CD14-positive monocyte (primary cell): ENCODE measurements around the gene GAD2. TPM values are rescaled to one million over a fixed set of nuclear protein-coding genes. Genes with fewer than 3 reads are reported as not detected.

Source experiments
- DNase-seq, 3 donors: peaks; one replicate each; pipeline ENCODE4 v3.0.0-alpha.2; 2011 to 2022
- H2AFZ ChIP-seq: 2 replicates; pipeline ENCODE4 v1.6.0; 2012; ENCODE audit warnings: mild to moderate bottlenecking, low read depth, low read length, inconsistent platforms; ENCODE audit not compliant: insufficient read depth, poor library complexity, severe bottlenecking
- H3K27ac ChIP-seq, 2 donors: 1 replicate in 1 of 2; 2 replicates in 1 of 2; pipeline ENCODE4 v1.5.1; 2012 to 2013; ENCODE audit warnings: low read length in 2 of 2, control low read depth in 1 of 2, inconsistent platforms in 1 of 2, low read depth in 1 of 2, mild to moderate bottlenecking in 1 of 2
- H3K27me3 ChIP-seq, 2 donors: one replicate each; pipeline versions ENCODE4 v1.6.0 to v1.6.1; 2011 to 2013; ENCODE audit warnings: low read length in 2 of 2; ENCODE audit not compliant: control insufficient read depth in 2 of 2, insufficient read depth in 2 of 2
- H3K36me3 ChIP-seq, 2 donors: replicated peaks in 1 of 2; 1 replicate in 1 of 2; 2 replicates in 1 of 2; pipeline versions ENCODE4 v1.5.1 to v1.6.1; 2012 to 2013; ENCODE audit warnings: low read length in 2 of 2, control low read depth in 1 of 2, inconsistent platforms in 1 of 2, mild to moderate bottlenecking in 1 of 2; ENCODE audit not compliant: insufficient read depth in 2 of 2, control insufficient read depth in 1 of 2
- H3K4me1 ChIP-seq, 2 donors: 1 replicate in 1 of 2; 2 replicates in 1 of 2; pipeline versions ENCODE4 v1.5.1 to v1.6.1; 2012 to 2013; ENCODE audit warnings: low read length in 2 of 2, control low read depth in 1 of 2, inconsistent platforms in 1 of 2, mild to moderate bottlenecking in 1 of 2, moderate library complexity in 1 of 2; ENCODE audit not compliant: insufficient read depth in 2 of 2, control insufficient read depth in 1 of 2
- H3K4me2 ChIP-seq: replicated peaks from 2 replicates; pipeline ENCODE3; 2012; ENCODE audit warnings: low read length, moderate library complexity, mild to moderate bottlenecking; ENCODE audit not compliant: poor library complexity, severe bottlenecking; ENCODE audit errors: extremely low read depth
- H3K4me3 ChIP-seq, 3 experiments: fragments of 200-600 bp in 1 of 3; sonication (generic) in 1 of 3; replicated peaks in 1 of 3; 1 replicate in 2 of 3; 2 replicates in 1 of 3; pipeline ENCODE4 v1.5.1; 2011 to 2013; ENCODE audit warnings: low read length in 3 of 3, mild to moderate bottlenecking in 3 of 3, control low read depth in 2 of 3, low read depth in 2 of 3, inconsistent platforms in 1 of 3, moderate library complexity in 1 of 3
- H3K79me2 ChIP-seq: 2 replicates; pipeline ENCODE4 v1.6.0; 2012; ENCODE audit warnings: mild to moderate bottlenecking, control low read depth, inconsistent platforms, low read length, moderate library complexity; ENCODE audit not compliant: insufficient read depth
- H3K9ac ChIP-seq: 2 replicates; pipeline ENCODE4 v1.6.0; 2017; ENCODE audit warnings: low read length, mild to moderate bottlenecking; ENCODE audit not compliant: insufficient read depth, poor library complexity, severe bottlenecking
- H3K9me3 ChIP-seq, 2 donors: replicated peaks in 1 of 2; 1 replicate in 1 of 2; 2 replicates in 1 of 2; pipeline versions ENCODE4 v1.5.1 to v1.6.1; 2012 to 2013; ENCODE audit warnings: low read length in 2 of 2, control low read depth in 1 of 2; ENCODE audit not compliant: control insufficient read depth in 1 of 2, insufficient read depth in 1 of 2
- H4K20me1 ChIP-seq: 2 replicates; pipeline ENCODE4 v1.6.0; 2012; ENCODE audit warnings: mild to moderate bottlenecking, low read length, control low read depth, moderate library complexity; ENCODE audit not compliant: insufficient read depth
- H3K27ac Mint-ChIP-seq, 7 donors: one replicate each; pipeline ENCODE4 v1.8.0; 2020; ENCODE audit warnings: mild to moderate bottlenecking in 7 of 7, mixed read lengths in 7 of 7, moderate library complexity in 6 of 7, inconsistent platforms in 2 of 7
- H3K27me3 Mint-ChIP-seq, 3 donors: one replicate each; pipeline ENCODE4 v1.8.0; 2021 to 2022; ENCODE audit warnings: low read depth in 3 of 3, mild to moderate bottlenecking in 3 of 3, mixed read lengths in 3 of 3, moderate library complexity in 3 of 3, inconsistent platforms in 1 of 3
- H3K36me3 Mint-ChIP-seq, 2 donors: one replicate each; pipeline ENCODE4 v1.8.0; 2020; ENCODE audit warnings: mixed read lengths in 2 of 2, inconsistent platforms in 1 of 2, mild to moderate bottlenecking in 1 of 2
- H3K4me1 Mint-ChIP-seq: one replicate; pipeline ENCODE4 v1.8.0; 2020; ENCODE audit warnings: mild to moderate bottlenecking, mixed read lengths
- H3K4me3 Mint-ChIP-seq, 2 donors: one replicate each; pipeline ENCODE4 v1.8.0; 2020; ENCODE audit warnings: mild to moderate bottlenecking in 2 of 2, mixed read lengths in 2 of 2, moderate library complexity in 1 of 2
- H3K9me3 Mint-ChIP-seq, 7 donors: one replicate each; pipeline ENCODE4 v1.8.0; 2020 to 2022; ENCODE audit warnings: mixed read lengths in 7 of 7, mild to moderate bottlenecking in 6 of 7, moderate library complexity in 6 of 7, inconsistent platforms in 2 of 7
- WGBS: methylation state at CpG from one replicate; pipeline ENCODE4 v1.1.5; 2013; ENCODE audit warnings: missing lambda C conversion rate; ENCODE audit not compliant: insufficient coverage; 5-methylcytosine and 5-hydroxymethylcytosine counted together
- intact Hi-C, 2 donors: fragments of 100-400 bp; cut with micrococcal nuclease; formaldehyde crosslinking; loops; one replicate each; pipeline versions ENCODE4 v1.15.0 to v1.15.1; 2023
- polyA plus RNA-seq, 3 donors: library from polyadenylated mRNA; depleted of rRNA in 1 of 3; unstranded in 2 of 3; stranded (reverse) in 1 of 3; fragments of 300-500 nt in 2 of 3; fragments of >200 nt in 1 of 3; fragmentation: Illumina TruSeq in 2 of 3; gene quantifications; 1 replicate in 2 of 3; 2 replicates in 1 of 3; pipeline ENCODE4 v1.2.3, GENCODE V29; 2012 to 2021
- TF ChIP-seq, protein P1 (sequence below): fragments of 200-600 bp; IDR thresholded peaks from one replicate; pipeline ENCODE4 v1.8.0; 2022; ENCODE audit warnings: antibody characterized with exemption, mild to moderate bottlenecking

GAD2 gene
- polyA plus RNA-seq, 3 donors, result not detected

DNA sequence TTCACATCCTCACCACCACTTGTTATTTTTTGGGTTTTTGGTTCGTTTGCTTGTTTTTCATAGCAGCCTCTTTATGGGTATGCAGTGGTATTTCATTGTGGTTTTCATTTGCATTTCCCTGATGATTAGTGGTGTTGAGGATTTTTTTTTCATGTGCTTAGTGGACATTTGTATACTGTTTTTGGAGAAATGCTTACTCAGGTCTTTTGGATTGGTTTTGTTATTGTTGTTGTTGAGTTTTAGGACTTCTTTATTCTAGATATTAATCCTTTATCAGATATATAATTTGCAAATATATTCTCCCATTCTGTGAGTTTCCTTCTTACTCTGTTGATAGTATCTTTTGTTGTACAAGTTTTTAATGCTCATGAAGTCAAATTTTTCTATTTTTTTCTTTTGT, 42.8 kb downstream of the GAD2 start:
- Histone ChIP-seq H3K4me3 (no peak overlapping the region), H3K9ac (no peak overlapping the region), H3K36me3 (no peaks in the 10 kb centered on the region), H2AFZ (no peak overlapping the region), H3K9me3 (no peaks in the 10 kb centered on the region), H4K20me1 (no peaks in the 10 kb centered on the region), H3K27ac (no peak overlapping the region), H3K79me2 (no peaks in the 10 kb centered on the region), H3K27me3 (peaks cover 0 to 7% of the 10 kb centered on the region in 2 donors), H3K4me2 (no peak overlapping the region), H3K4me1 (no peaks in the 10 kb centered on the region)
- intact Hi-C loops, result no loop called here
- Mint-ChIP-seq H3K9me3 (peaks cover 0 to 4% (median 0%) of the 10 kb centered on the region in 7 donors), H3K36me3 (no peaks in the 10 kb centered on the region), H3K4me3 (no peak overlapping the region), H3K27ac (no peak overlapping the region), H3K27me3 (peaks cover 5 to 36% (median 7%) of the 10 kb centered on the region in 3 donors), H3K4me1 (no peaks in the 10 kb centered on the region)
- TF ChIP-seq, protein P1, sequence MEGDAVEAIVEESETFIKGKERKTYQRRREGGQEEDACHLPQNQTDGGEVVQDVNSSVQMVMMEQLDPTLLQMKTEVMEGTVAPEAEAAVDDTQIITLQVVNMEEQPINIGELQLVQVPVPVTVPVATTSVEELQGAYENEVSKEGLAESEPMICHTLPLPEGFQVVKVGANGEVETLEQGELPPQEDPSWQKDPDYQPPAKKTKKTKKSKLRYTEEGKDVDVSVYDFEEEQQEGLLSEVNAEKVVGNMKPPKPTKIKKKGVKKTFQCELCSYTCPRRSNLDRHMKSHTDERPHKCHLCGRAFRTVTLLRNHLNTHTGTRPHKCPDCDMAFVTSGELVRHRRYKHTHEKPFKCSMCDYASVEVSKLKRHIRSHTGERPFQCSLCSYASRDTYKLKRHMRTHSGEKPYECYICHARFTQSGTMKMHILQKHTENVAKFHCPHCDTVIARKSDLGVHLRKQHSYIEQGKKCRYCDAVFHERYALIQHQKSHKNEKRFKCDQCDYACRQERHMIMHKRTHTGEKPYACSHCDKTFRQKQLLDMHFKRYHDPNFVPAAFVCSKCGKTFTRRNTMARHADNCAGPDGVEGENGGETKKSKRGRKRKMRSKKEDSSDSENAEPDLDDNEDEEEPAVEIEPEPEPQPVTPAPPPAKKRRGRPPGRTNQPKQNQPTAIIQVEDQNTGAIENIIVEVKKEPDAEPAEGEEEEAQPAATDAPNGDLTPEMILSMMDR, result no peak
- no peak for DNase-seq
- WGBS, result no CpG with 5 or more reads among the region's 1 CpG

GRCh38 chr10:26269754-26270153, 53.2 kb downstream of the GAD2 start:
- Histone ChIP-seq H3K4me3 (no peak overlapping the region), H3K9ac (no peak overlapping the region), H3K27ac (no peak overlapping the region), H2AFZ (no peak overlapping the region), H3K79me2 (no peaks in the 10 kb centered on the region), H3K9me3 (no peaks in the 10 kb centered on the region), H3K4me2 (no peak overlapping the region), H3K4me1 (no peaks in the 10 kb centered on the region), H3K27me3 (peaks cover 10 to 11% of the 10 kb centered on the region in 2 donors), H4K20me1 (no peaks in the 10 kb centered on the region), H3K36me3 (no peaks in the 10 kb centered on the region)
- Mint-ChIP-seq H3K9me3 (peaks cover 0 to 2% (median 0%) of the 10 kb centered on the region in 7 donors), H3K36me3 (no peaks in the 10 kb centered on the region), H3K4me3 (no peak overlapping the region), H3K27ac (no peak overlapping the region), H3K4me1 (no peaks in the 10 kb centered on the region), H3K27me3 (peaks cover 7 to 20% (median 10%) of the 10 kb centered on the region in 3 donors)
- TF ChIP-seq, protein P1, result no peak
- WGBS, result 33% methylated on average over 1 of the region's 8 CpGs
- no peak for DNase-seq
- intact Hi-C loops, result no loop called here
